GM23338 (cell line): ENCODE measurements around the gene BCCIP. TPM values are rescaled to one million over a fixed set of nuclear protein-coding genes. Genes with fewer than 3 reads are reported as not detected.

Experiments used
- ATAC-seq: fragments of 200-7000 bp; cut with Tn5 transposase; 3 replicates; pipeline ENCODE4 v1.9.1; 2020
- DNase-seq: peaks from one replicate; pipeline ENCODE4 v3.0.0-alpha.2; 2015; ENCODE audit warnings: low spot score
- H2AFZ ChIP-seq: fragments of 200-600 bp; sonication (generic); 2 replicates; pipeline ENCODE4 v1.8.0; 2016; ENCODE audit warnings: antibody characterized with exemption, mild to moderate bottlenecking, moderate library complexity
- H3F3A ChIP-seq: fragments of 200-600 bp; sonication (generic); replicated peaks from 2 replicates; pipeline ENCODE4 v1.8.0; 2017; ENCODE audit warnings: antibody characterized with exemption, mixed run types, low read depth
- H3K27ac ChIP-seq: fragments of 200-600 bp; sonication (generic); 2 replicates; pipeline ENCODE4 v1.6.1; 2016; ENCODE audit warnings: low read depth
- H3K27me3 ChIP-seq: fragments of 200-600 bp; sonication (generic); 2 replicates; pipeline ENCODE4 v1.8.0; 2016; ENCODE audit warnings: mild to moderate bottlenecking, mixed run types, moderate library complexity; ENCODE audit not compliant: insufficient read depth
- H3K36me3 ChIP-seq: fragments of 200-600 bp; sonication (generic); 2 replicates; pipeline ENCODE4 v1.8.0; 2016; ENCODE audit warnings: mild to moderate bottlenecking; ENCODE audit not compliant: insufficient read depth
- H3K4me1 ChIP-seq: fragments of 200-600 bp; sonication (generic); 2 replicates; pipeline ENCODE4 v1.8.0; 2016; ENCODE audit warnings: mild to moderate bottlenecking, moderate library complexity; ENCODE audit not compliant: insufficient read depth
- H3K4me2 ChIP-seq: fragments of 200-600 bp; sonication (generic); 2 replicates; pipeline ENCODE4 v1.7.1; 2017; ENCODE audit warnings: mixed run types
- H3K4me3 ChIP-seq: fragments of 200-600 bp; sonication (generic); 2 replicates; pipeline ENCODE4 v1.6.1; 2016; ENCODE audit warnings: mixed run types
- H3K79me2 ChIP-seq: fragments of 200-600 bp; sonication (generic); replicated peaks from 2 replicates; pipeline ENCODE4 v1.8.0; 2017; ENCODE audit warnings: mild to moderate bottlenecking; ENCODE audit not compliant: insufficient read depth
- H3K9me2 ChIP-seq: fragments of 200-600 bp; sonication (generic); 2 replicates; pipeline ENCODE4 v1.8.0; 2017; ENCODE audit not compliant: insufficient read depth
- H4K20me1 ChIP-seq: fragments of 200-600 bp; sonication (generic); replicated peaks from 2 replicates; pipeline ENCODE4 v1.8.0; 2017; ENCODE audit warnings: mild to moderate bottlenecking; ENCODE audit not compliant: insufficient read depth
- H3K27ac Mint-ChIP-seq: 2 replicates; pipeline ENCODE4 v1.8.0; 2020; ENCODE audit warnings: inconsistent platforms, mild to moderate bottlenecking, moderate library complexity, mixed read lengths
- H3K27me3 Mint-ChIP-seq: 3 replicates; pipeline ENCODE4 v1.8.0; 2022; ENCODE audit warnings: low read depth, mild to moderate bottlenecking, moderate library complexity, mixed read lengths, inconsistent platforms; ENCODE audit not compliant: insufficient read depth, poor library complexity
- H3K36me3 Mint-ChIP-seq: 3 replicates; pipeline ENCODE4 v1.8.0; 2021; ENCODE audit warnings: low read depth, mild to moderate bottlenecking, inconsistent platforms, moderate library complexity, mixed read lengths
- H3K4me1 Mint-ChIP-seq: 3 replicates; pipeline ENCODE4 v1.8.0; 2020; ENCODE audit warnings: mild to moderate bottlenecking, inconsistent platforms, mixed read lengths
- H3K4me3 Mint-ChIP-seq: 3 replicates; pipeline ENCODE4 v1.8.0; 2021; ENCODE audit warnings: moderate library complexity, mild to moderate bottlenecking, inconsistent platforms, mixed read lengths
- H3K9me3 Mint-ChIP-seq: 3 replicates; pipeline ENCODE4 v1.8.0; 2020; ENCODE audit warnings: moderate library complexity, mild to moderate bottlenecking, inconsistent platforms, mixed read lengths
- ETS1 ChIP-seq: IDR thresholded peaks from 2 replicates; pipeline ENCODE4 v1.6.1; 2016; ENCODE audit warnings: antibody characterized with exemption
- JUNB ChIP-seq: IDR thresholded peaks from one replicate; pipeline ENCODE4 v1.6.1; 2016; ENCODE audit warnings: antibody characterized with exemption; ENCODE audit not compliant: unreplicated experiment
- ZNF462 ChIP-seq: fragments of 250-450 bp; sonication (Bioruptor Pico); IDR thresholded peaks from 2 replicates; pipeline ENCODE4 v1.5.0; 2020; ENCODE audit warnings: mild to moderate bottlenecking, moderate library complexity
- polyA plus RNA-seq: library from polyadenylated mRNA; unstranded; fragments of >200 nt; fragmentation: Nextera tagmentation; extraction: Ambion mirVana; gene quantifications from 2 replicates; pipeline ENCODE4 v1.2.1, GENCODE V29; 2016
- total RNA-seq: library from RNA; depleted of rRNA; stranded (reverse); fragments of >200 nt; shearing (Covaris generic); gene quantifications from 2 replicates; pipeline ENCODE4 v1.2.3, GENCODE V29; 2014

BCCIP gene
- total and polyA plus RNA-seq, 2 experiments from 2014 or later, result 98.6 to 214 TPM

- TF ChIP-seq ZNF462 (CRISPR knock-in tag) (no peak), JUNB (no peak), ETS1 (no peak)
- Histone ChIP-seq H3K79me2 (no peaks in the 10 kb centered on the region), H3K4me1 (no peaks in the 10 kb centered on the region), H3K36me3 (no peaks in the 10 kb centered on the region), H3K27me3 (no peaks in the 10 kb centered on the region), H3K27ac (no peak overlapping the region), H4K20me1 (no peaks in the 10 kb centered on the region; the same call in 1 of the 2 replicates), H3F3A (no peaks in the 10 kb centered on the region), H2AFZ (no peak overlapping the region), H3K9me2 (0 out of 2 replicates have a peak, but pooled peaks cover under 1% of the 10 kb centered on the region), H3K4me3 (no peak overlapping the region), H3K4me2 (no peak overlapping the region)
- peaks cover 1% of the 10 kb centered on the region for H3K27me3 Mint-ChIP-seq
- no peaks in the 10 kb centered on the region for H3K9me3 Mint-ChIP-seq
- no peak overlapping the region for H3K4me3 Mint-ChIP-seq
- peaks cover 33% of the 10 kb centered on the region for H3K36me3 Mint-ChIP-seq
- no peak for ATAC-seq
- H3K4me1 Mint-ChIP-seq, result no peaks in the 10 kb centered on the region; the same call in 2 of the 3 replicates
- H3K27ac Mint-ChIP-seq, result no peak overlapping the region
- no peak for DNase-seq
Measured at GRCh38 chr10:125797424-125797823, 25.9 kb upstream of the BCCIP start.

- H3K27me3 ChIP-seq, result no peaks in the 10 kb centered on the region
- 0 out of 2 replicates have a peak, but pooled peaks cover 3% of the 10 kb centered on the region for H3K9me2 ChIP-seq
- ATAC-seq, result no peak
- no peaks in the 10 kb centered on the region for H3F3A ChIP-seq
- H4K20me1 ChIP-seq, result no peaks in the 10 kb centered on the region; the same call in 1 of the 2 replicates
- Mint-ChIP-seq H3K4me3 (no peak overlapping the region), H3K27me3 (peaks cover 1% of the 10 kb centered on the region), H3K4me1 (no peaks in the 10 kb centered on the region; the same call in 2 of the 3 replicates), H3K9me3 (no peaks in the 10 kb centered on the region), H3K27ac (no peak overlapping the region), H3K36me3 (peaks cover 31% of the 10 kb centered on the region)
- TF ChIP-seq JUNB, result no peak
- no peak for TF ChIP-seq ZNF462 (CRISPR knock-in tag)
- H3K4me3 ChIP-seq, result no peak overlapping the region
- H3K4me2 ChIP-seq, result no peak overlapping the region
- no peak for DNase-seq
- H2AFZ ChIP-seq, result no peak overlapping the region
- no peak overlapping the region for H3K27ac ChIP-seq
- H3K4me1 ChIP-seq, result no peaks in the 10 kb centered on the region
- no peaks in the 10 kb centered on the region for H3K79me2 ChIP-seq
- H3K36me3 ChIP-seq, result no peaks in the 10 kb centered on the region
Measured at GRCh38 chr10:125797994-125798662, 25.2 kb upstream of the BCCIP start.
